ENCODE results near the gene SEPTIN3.
A peak's percentile ranks its signal among the peaks of the same experiment; 100 is the strongest.
"Not testable (repeated sequence)": the region's sequence is repeated elsewhere in the genome, so short reads cannot be mapped to it uniquely, and the experiment has no call there.

The SEPTIN3 gene

GRCh38 chr22:41940832-41941765 is 28.1 kb upstream of the SEPTIN3 start:
- DNase-seq (ENCODE audit: low read depth): peak; percentile 96

GRCh38 chr22:41943661-41944209 is 25.5 kb upstream of the SEPTIN3 start:
- no peak for DNase-seq (ENCODE audit: low read depth)

GRCh38 chr22:41946629-41947423 is 22.4 kb upstream of the SEPTIN3 start, which contains the start of gene CENPM:
Gene CENPM (minus strand): TSS chr22:41947152. CDS start chr22:41947076, 76 bp downstream.
- DNase-seq (ENCODE audit: low read depth): peak; percentile 84

GRCh38 chr22:41947424-41948080 is 21.7 kb upstream of the SEPTIN3 start:
- no peak for DNase-seq (ENCODE audit: low read depth)

- DNase-seq (ENCODE audit: low read depth): no peak
Observed at GRCh38 chr22:41948142-41948541, 21.1 kb upstream of the SEPTIN3 start.

- not testable (repeated sequence) for DNase-seq (ENCODE audit: low read depth)
Observed at GRCh38 chr22:41948928-41949296, 20.3 kb upstream of the SEPTIN3 start.

- DNase-seq (ENCODE audit: low read depth): no peak
Observed at GRCh38 chr22:41949297-41949965, 19.8 kb upstream of the SEPTIN3 start.

- no peak for DNase-seq (ENCODE audit: low read depth)
Observed at GRCh38 chr22:41951898-41952474, 17.3 kb upstream of the SEPTIN3 start, which contains the start of gene SMIM45. Gene SMIM45 (plus strand): TSS chr22:41952150.

- no peak for DNase-seq (ENCODE audit: low read depth)
Observed at GRCh38 chr22:41952713-41953112, 16.5 kb upstream of the SEPTIN3 start.

- no peak for DNase-seq (ENCODE audit: low read depth)
Observed at GRCh38 chr22:41957941-41958556, 11.2 kb upstream of the SEPTIN3 start.

GRCh38 chr22:41963453-41964111 is 5.7 kb upstream of the SEPTIN3 start:
- DNase-seq (ENCODE audit: low read depth): peak; percentile 45

- no peak for DNase-seq (ENCODE audit: low read depth)
Observed at GRCh38 chr22:41964112-41964491, 5.1 kb upstream of the SEPTIN3 start.

GRCh38 chr22:41966225-41966606 is 3.0 kb upstream of the SEPTIN3 start:
- DNase-seq (ENCODE audit: low read depth): no peak

GRCh38 chr22:41966607-41967240 is 2.5 kb upstream of the SEPTIN3 start:
- DNase-seq (ENCODE audit: low read depth): peak; percentile 72

- no peak for DNase-seq (ENCODE audit: low read depth)
Observed at GRCh38 chr22:41968601-41969000, 642 bp upstream of the SEPTIN3 start.

GRCh38 chr22:41970601-41971000 is 1.4 kb downstream of the SEPTIN3 start:
- DNase-seq (ENCODE audit: low read depth): no peak

- no peak for DNase-seq (ENCODE audit: low read depth)
Observed at GRCh38 chr22:41971431-41971830, 2.2 kb downstream of the SEPTIN3 start.

- no peak for DNase-seq (ENCODE audit: low read depth)
Observed at GRCh38 chr22:41974691-41975290, 5.5 kb downstream of the SEPTIN3 start.
